Progenitor cell of endocrine pancreas (in vitro differentiated cells): ENCODE data around the gene PTPRT. TPM values are rescaled to one million over a fixed set of nuclear protein-coding genes. Genes with fewer than 3 reads are reported as not detected.

ENCODE experiments used
- DNase-seq: peaks from one replicate; pipeline ENCODE4 v3.0.0; 2021; ENCODE audit warnings: low spot score; ENCODE audit not compliant: unreplicated experiment
- H3K27ac Mint-ChIP-seq: 2 replicates; pipeline ENCODE4 v1.8.0; 2021; ENCODE audit warnings: mild to moderate bottlenecking, moderate library complexity, mixed read lengths
- H3K27me3 Mint-ChIP-seq: 2 replicates; pipeline ENCODE4 v1.8.0; 2021; ENCODE audit warnings: mixed read lengths
- H3K36me3 Mint-ChIP-seq: 2 replicates; pipeline ENCODE4 v1.8.0; 2022; ENCODE audit warnings: mixed read lengths; ENCODE audit not compliant: insufficient read depth
- H3K4me1 Mint-ChIP-seq: 2 replicates; pipeline ENCODE4 v1.8.0; 2021; ENCODE audit warnings: low read depth, mixed read lengths
- H3K4me3 Mint-ChIP-seq: 2 replicates; pipeline ENCODE4 v1.8.0; 2021; ENCODE audit warnings: low read depth, mild to moderate bottlenecking, moderate library complexity, mixed read lengths
- H3K9me3 Mint-ChIP-seq: 2 replicates; pipeline ENCODE4 v1.8.0; 2021; ENCODE audit warnings: low read depth, mixed read lengths
- total RNA-seq: library from RNA; stranded (reverse); gene quantifications from 2 replicates; pipeline ENCODE4 v1.2.1, GENCODE V29; 2021
- TF ChIP-seq, protein P1 (sequence below): fragments of 200-600 bp; sonication (generic); IDR thresholded peaks from one replicate; pipeline ENCODE4 v1.5.0; 2021; ENCODE audit warnings: antibody characterized with exemption, mild to moderate bottlenecking; ENCODE audit not compliant: unreplicated experiment

PTPRT gene
- total RNA-seq, 1 donor from 2014 or later, result 65.9 TPM

DNA sequence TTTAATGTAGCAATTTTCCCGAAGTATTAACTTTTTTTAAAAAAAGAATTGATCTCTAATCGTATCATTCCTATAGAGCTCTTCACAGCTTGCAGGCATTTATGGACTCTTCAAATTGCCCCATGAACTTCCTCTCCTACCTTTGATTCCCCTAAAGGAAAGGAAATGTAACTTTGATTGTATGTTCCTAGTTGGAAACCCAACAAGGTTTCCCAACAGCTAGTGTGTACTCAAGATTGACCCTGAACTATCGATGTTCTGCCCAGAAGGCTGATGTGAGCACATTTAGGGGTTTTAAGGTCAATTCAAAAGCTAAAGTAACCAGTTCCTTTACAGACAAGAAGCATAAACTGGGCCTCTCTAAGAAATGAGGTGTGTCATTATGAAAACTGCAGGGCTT lies 491.7 kb downstream of the PTPRT start:
- TF ChIP-seq, protein P1, sequence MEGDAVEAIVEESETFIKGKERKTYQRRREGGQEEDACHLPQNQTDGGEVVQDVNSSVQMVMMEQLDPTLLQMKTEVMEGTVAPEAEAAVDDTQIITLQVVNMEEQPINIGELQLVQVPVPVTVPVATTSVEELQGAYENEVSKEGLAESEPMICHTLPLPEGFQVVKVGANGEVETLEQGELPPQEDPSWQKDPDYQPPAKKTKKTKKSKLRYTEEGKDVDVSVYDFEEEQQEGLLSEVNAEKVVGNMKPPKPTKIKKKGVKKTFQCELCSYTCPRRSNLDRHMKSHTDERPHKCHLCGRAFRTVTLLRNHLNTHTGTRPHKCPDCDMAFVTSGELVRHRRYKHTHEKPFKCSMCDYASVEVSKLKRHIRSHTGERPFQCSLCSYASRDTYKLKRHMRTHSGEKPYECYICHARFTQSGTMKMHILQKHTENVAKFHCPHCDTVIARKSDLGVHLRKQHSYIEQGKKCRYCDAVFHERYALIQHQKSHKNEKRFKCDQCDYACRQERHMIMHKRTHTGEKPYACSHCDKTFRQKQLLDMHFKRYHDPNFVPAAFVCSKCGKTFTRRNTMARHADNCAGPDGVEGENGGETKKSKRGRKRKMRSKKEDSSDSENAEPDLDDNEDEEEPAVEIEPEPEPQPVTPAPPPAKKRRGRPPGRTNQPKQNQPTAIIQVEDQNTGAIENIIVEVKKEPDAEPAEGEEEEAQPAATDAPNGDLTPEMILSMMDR, result no peak
- no peak overlapping the region for H3K27ac Mint-ChIP-seq
- H3K9me3 Mint-ChIP-seq, result peaks cover 4% of the 10 kb centered on the region
- no peak overlapping the region for H3K4me3 Mint-ChIP-seq
- no peaks in the 10 kb centered on the region for H3K27me3 Mint-ChIP-seq
- no peak for DNase-seq
- H3K36me3 Mint-ChIP-seq, result peaks cover 2% of the 10 kb centered on the region
- peaks cover 5% of the 10 kb centered on the region for H3K4me1 Mint-ChIP-seq

DNA sequence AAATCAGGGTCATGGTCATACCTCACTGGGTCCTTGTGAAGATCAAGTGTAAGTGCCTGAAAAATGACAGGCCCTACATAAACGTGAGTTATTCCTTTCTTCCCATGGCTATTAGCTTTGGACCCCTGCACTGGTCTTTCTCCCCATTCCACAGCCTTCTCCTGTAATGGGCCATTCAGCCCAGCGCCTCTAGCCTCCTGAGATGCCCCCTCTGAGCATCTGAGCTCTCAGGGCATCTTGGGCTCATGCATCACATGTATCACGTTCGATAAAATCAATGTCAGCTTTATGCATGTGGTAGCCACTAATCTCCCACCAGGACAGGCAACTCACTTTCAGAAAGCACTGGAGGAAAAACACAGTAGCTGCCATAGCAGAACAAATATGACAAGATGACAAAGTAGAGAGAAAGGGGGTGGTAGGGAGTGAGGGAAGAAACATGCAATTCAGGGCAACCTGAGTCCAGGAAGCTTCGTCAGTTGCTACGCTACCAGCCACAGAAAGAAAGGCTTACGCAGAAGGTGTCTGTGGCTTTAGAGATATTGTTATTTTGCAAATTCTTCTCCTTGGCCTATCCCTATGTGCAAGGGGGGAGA lies 498.8 kb downstream of the PTPRT start:
- no peak overlapping the region for H3K4me3 Mint-ChIP-seq
- TF ChIP-seq, protein P1, result no peak
- no peaks in the 10 kb centered on the region for H3K27me3 Mint-ChIP-seq
- H3K4me1 Mint-ChIP-seq, result no peaks in the 10 kb centered on the region
- H3K9me3 Mint-ChIP-seq, result peaks cover 10% of the 10 kb centered on the region
- no peak overlapping the region for H3K27ac Mint-ChIP-seq
- DNase-seq, result no peak
- H3K36me3 Mint-ChIP-seq, result peaks cover 5% of the 10 kb centered on the region

DNA sequence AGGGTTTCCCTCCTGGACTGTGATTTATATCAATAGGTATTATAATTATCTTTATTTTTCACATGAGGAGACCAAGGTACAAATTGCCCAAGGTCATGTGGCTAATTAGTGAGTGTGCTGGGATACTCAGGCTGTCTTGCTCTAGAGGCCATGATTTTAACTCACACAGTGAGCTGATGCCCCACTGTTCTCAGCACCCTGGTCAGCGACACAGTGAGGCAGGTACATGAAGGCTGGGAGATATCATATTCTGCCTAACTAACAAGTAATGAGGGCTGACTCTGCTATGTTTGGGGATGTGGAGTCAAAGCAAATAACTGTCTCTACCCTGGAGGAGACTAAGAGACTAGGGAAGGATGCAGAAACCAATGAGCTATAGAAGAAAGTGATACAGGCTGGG lies 501.1 kb downstream of the PTPRT start:
- Mint-ChIP-seq H3K4me1 (no peaks in the 10 kb centered on the region), H3K4me3 (no peak overlapping the region), H3K36me3 (peaks cover 5% of the 10 kb centered on the region), H3K27me3 (no peaks in the 10 kb centered on the region), H3K9me3 (peaks cover 10% of the 10 kb centered on the region), H3K27ac (no peak overlapping the region)
- peak; percentile 43 for DNase-seq
- TF ChIP-seq, protein P1, result no peak

DNA sequence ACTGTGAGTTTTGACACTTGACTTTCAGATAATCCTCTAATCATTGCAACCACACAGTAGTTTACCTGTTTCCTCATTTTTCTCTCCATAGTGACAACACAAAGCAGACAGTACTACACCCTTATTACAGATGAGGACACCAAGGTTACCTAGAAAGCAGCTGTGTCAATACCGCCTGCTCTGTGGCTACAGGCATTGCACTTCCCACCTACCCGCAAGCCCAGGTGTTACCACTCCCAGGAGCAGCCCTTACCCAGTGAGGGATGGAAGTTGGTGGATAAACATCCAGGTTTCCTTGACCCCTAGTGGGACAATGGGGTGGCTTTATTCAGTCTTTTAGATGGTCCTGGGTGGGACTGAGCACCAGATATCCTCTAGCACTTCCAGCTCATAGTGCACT lies 503.6 kb downstream of the PTPRT start:
- Mint-ChIP-seq H3K36me3 (peaks cover 2% of the 10 kb centered on the region), H3K4me1 (peaks cover 9% of the 10 kb centered on the region), H3K4me3 (no peak overlapping the region)

DNA sequence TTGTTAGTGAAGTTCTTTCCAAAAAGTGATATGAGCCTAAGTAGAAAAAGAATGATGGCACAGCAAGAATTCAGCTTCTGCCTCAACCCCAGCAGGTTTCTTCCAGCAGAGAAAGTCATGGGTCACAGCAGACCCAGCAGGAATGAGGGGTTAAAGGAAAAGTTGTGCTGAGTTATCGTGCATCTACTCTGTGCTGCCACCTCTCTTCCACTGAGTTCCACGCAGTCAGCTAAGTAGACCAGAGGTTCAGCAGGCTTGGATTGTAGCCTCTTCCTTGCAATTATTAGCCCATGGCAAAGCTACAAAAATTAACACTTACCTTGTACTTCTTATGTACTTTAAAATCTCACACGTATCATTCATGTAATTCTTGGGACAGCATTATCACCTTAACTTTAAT lies 510.8 kb downstream of the PTPRT start:
- Mint-ChIP-seq H3K27ac (no peak overlapping the region), H3K27me3 (peaks cover 8% of the 10 kb centered on the region), H3K9me3 (peaks cover 5% of the 10 kb centered on the region), H3K4me3 (no peak overlapping the region), H3K36me3 (peaks cover 19% of the 10 kb centered on the region), H3K4me1 (peaks cover 20% of the 10 kb centered on the region)
- TF ChIP-seq, protein P1, result peak; percentile 42
- no peak for DNase-seq

More for the DNA sequence above, 503.6 kb downstream of the PTPRT start:
- TF ChIP-seq, protein P1, result no peak
- Mint-ChIP-seq H3K27ac (no peak overlapping the region), H3K9me3 (no peaks in the 10 kb centered on the region), H3K27me3 (peaks cover 4% of the 10 kb centered on the region)
- no peak for DNase-seq
